H9 (cell line): ENCODE measurements around the gene CETN1. TPM values are rescaled to one million over a fixed set of nuclear protein-coding genes. Genes with fewer than 3 reads are reported as not detected.

ENCODE experiments used
- DNase-seq: peaks from one replicate; pipeline ENCODE4 v3.0.0-alpha.2; 2017
- H2AFZ ChIP-seq: one replicate; pipeline ENCODE4 v1.6.1; 2013; ENCODE audit warnings: mild to moderate bottlenecking, low read length, control low read depth, moderate library complexity
- H2AK5ac ChIP-seq: 2 replicates; pipeline ENCODE4 v1.6.1; 2013; ENCODE audit warnings: low read length, control low read depth, mixed read lengths; ENCODE audit not compliant: insufficient read length
- H2BK120ac ChIP-seq: one replicate; pipeline ENCODE4 v1.6.1; 2013; ENCODE audit warnings: low read depth, mild to moderate bottlenecking, low read length, control low read depth, inconsistent platforms; ENCODE audit not compliant: poor library complexity, severe bottlenecking
- H2BK12ac ChIP-seq: 2 replicates; pipeline ENCODE4 v1.6.1; 2013; ENCODE audit warnings: low read length, control low read depth, mixed read lengths, low read depth; ENCODE audit not compliant: insufficient read length
- H2BK15ac ChIP-seq: 2 replicates; pipeline ENCODE4 v1.6.1; 2013; ENCODE audit warnings: low read depth, low read length, control low read depth
- H2BK20ac ChIP-seq: one replicate; pipeline ENCODE4 v1.6.1; 2013; ENCODE audit warnings: low read depth, mild to moderate bottlenecking, low read length, control low read depth, inconsistent platforms; ENCODE audit not compliant: poor library complexity, severe bottlenecking
- H2BK5ac ChIP-seq: 2 replicates; pipeline ENCODE4 v1.6.1; 2013; ENCODE audit warnings: low read length, control low read depth, mixed read lengths; ENCODE audit not compliant: insufficient read length
- H3K14ac ChIP-seq: 2 replicates; pipeline ENCODE4 v1.6.1; 2013; ENCODE audit warnings: low read length, control low read depth; ENCODE audit not compliant: insufficient read depth
- H3K18ac ChIP-seq: 2 replicates; pipeline ENCODE4 v1.6.1; 2013; ENCODE audit warnings: low read depth, mild to moderate bottlenecking, mixed read lengths, low read length, control low read depth; ENCODE audit not compliant: insufficient read length
- H3K23ac ChIP-seq: 2 replicates; pipeline ENCODE4 v1.6.1; 2013; ENCODE audit warnings: low read length, control low read depth, mixed read lengths, low read depth; ENCODE audit not compliant: insufficient read length
- H3K23me2 ChIP-seq: 2 replicates; pipeline ENCODE4 v1.6.1; 2013; ENCODE audit warnings: low read depth, mild to moderate bottlenecking, mixed read lengths, low read length, control low read depth; ENCODE audit not compliant: insufficient read length, poor library complexity, severe bottlenecking
- H3K27ac ChIP-seq: 2 replicates; pipeline ENCODE4 v1.5.1; 2013; ENCODE audit warnings: low read length, control low read depth, mixed read lengths, low read depth; ENCODE audit not compliant: insufficient read length
- H3K27me3 ChIP-seq: 2 replicates; pipeline ENCODE4 v1.6.1; 2013; ENCODE audit warnings: low read length, control low read depth, inconsistent platforms; ENCODE audit not compliant: insufficient read depth
- H3K4ac ChIP-seq: 2 replicates; pipeline ENCODE4 v1.6.1; 2013; ENCODE audit warnings: low read depth, mild to moderate bottlenecking, control low read depth, inconsistent platforms, low read length, moderate library complexity
- H3K4me1 ChIP-seq: 2 replicates; pipeline ENCODE4 v1.6.1; 2013; ENCODE audit warnings: low read length, control low read depth, inconsistent platforms; ENCODE audit not compliant: insufficient read depth
- H3K4me2 ChIP-seq: 2 replicates; pipeline ENCODE4 v1.6.1; 2013; ENCODE audit warnings: low read length, control low read depth, mixed read lengths; ENCODE audit not compliant: insufficient read length, insufficient read depth
- H3K56ac ChIP-seq: 2 replicates; pipeline ENCODE4 v1.6.1; 2013; ENCODE audit warnings: low read depth, mild to moderate bottlenecking, mixed read lengths, low read length, control low read depth; ENCODE audit not compliant: insufficient read length
- H3K79me1 ChIP-seq: 2 replicates; pipeline ENCODE4 v1.6.1; 2013; ENCODE audit warnings: low read depth, mild to moderate bottlenecking, moderate library complexity, low read length, control low read depth, inconsistent platforms; ENCODE audit not compliant: insufficient read depth, poor library complexity, severe bottlenecking
- H3K79me2 ChIP-seq: 2 replicates; pipeline ENCODE4 v1.6.1; 2013; ENCODE audit warnings: low read length, control low read depth, inconsistent platforms; ENCODE audit not compliant: insufficient read depth
- H3K9ac ChIP-seq: 2 replicates; pipeline ENCODE4 v1.6.1; 2013; ENCODE audit warnings: low read length, control low read depth, mixed read lengths; ENCODE audit not compliant: insufficient read length; ENCODE audit errors: extremely low read depth
- H3K9me3 ChIP-seq: one replicate; pipeline ENCODE4 v1.6.1; 2013; ENCODE audit warnings: low read depth, low read length, inconsistent platforms; ENCODE audit not compliant: control insufficient read depth
- H3T11ph ChIP-seq: one replicate; pipeline ENCODE4 v1.6.1; 2013; ENCODE audit warnings: mild to moderate bottlenecking, low read length, control low read depth, inconsistent platforms
- H4K20me1 ChIP-seq: one replicate; pipeline ENCODE4 v1.6.1; 2013; ENCODE audit not compliant: control insufficient read depth, insufficient read length, insufficient read depth
- H4K5ac ChIP-seq: 2 replicates; pipeline ENCODE4 v1.6.1; 2013; ENCODE audit warnings: low read depth, mild to moderate bottlenecking, mixed read lengths, low read length, control low read depth; ENCODE audit not compliant: insufficient read length
- H4K8ac ChIP-seq: replicated peaks from 2 replicates; pipeline ENCODE4 v1.6.1; 2013; ENCODE audit warnings: low read length, control low read depth, mixed read lengths, low read depth; ENCODE audit not compliant: insufficient read length
- H4K91ac ChIP-seq: 2 replicates; pipeline ENCODE4 v1.6.1; 2013; ENCODE audit warnings: low read depth, mild to moderate bottlenecking, moderate library complexity, mixed read lengths, low read length, control low read depth; ENCODE audit not compliant: insufficient read length
- H3K27ac Mint-ChIP-seq, 3 experiments: 2 replicates in 2 of 3; 3 replicates in 1 of 3; pipeline ENCODE4 v1.8.0; 2020 to 2021; ENCODE audit warnings: mixed read lengths in 3 of 3, mild to moderate bottlenecking in 1 of 3, moderate library complexity in 1 of 3
- H3K27me3 Mint-ChIP-seq: 2 replicates; pipeline ENCODE4 v1.8.0; 2021; ENCODE audit warnings: low read depth, mild to moderate bottlenecking, moderate library complexity, mixed read lengths
- H3K36me3 Mint-ChIP-seq, 3 experiments: 2 replicates in 2 of 3; 3 replicates in 1 of 3; pipeline ENCODE4 v1.8.0; 2020 to 2021; ENCODE audit warnings: low read depth in 3 of 3, mixed read lengths in 3 of 3; ENCODE audit not compliant: insufficient read depth in 1 of 3
- H3K4me1 Mint-ChIP-seq, 2 experiments: 2 replicates each; pipeline ENCODE4 v1.8.0; 2020; ENCODE audit warnings: mixed read lengths in 2 of 2
- H3K4me3 Mint-ChIP-seq, 2 experiments: 2 replicates in 1 of 2; 3 replicates in 1 of 2; pipeline ENCODE4 v1.8.0; 2020 to 2021; ENCODE audit warnings: mild to moderate bottlenecking in 2 of 2, mixed read lengths in 2 of 2, moderate library complexity in 1 of 2
- H3K9me3 Mint-ChIP-seq, 2 experiments: 2 replicates in 1 of 2; 3 replicates in 1 of 2; pipeline ENCODE4 v1.8.0; 2020; ENCODE audit warnings: mild to moderate bottlenecking in 2 of 2, mixed read lengths in 2 of 2, moderate library complexity in 1 of 2
- WGBS: extraction: QIAGEN DNeasy Blood & Tissue Kit; methylation state at CpG from one replicate; pipeline ENCODE4 v1.1.7; 2013; ENCODE audit warnings: missing lambda C conversion rate, low lambda C conversion rate, mixed read lengths; ENCODE audit not compliant: insufficient read length; ENCODE audit errors: extremely low coverage; 5-methylcytosine and 5-hydroxymethylcytosine counted together
- total RNA-seq: library from RNA; stranded (reverse); gene quantifications from 2 replicates; pipeline ENCODE4 v1.2.1, GENCODE V29; 2021
- TF ChIP-seq, protein P1 (sequence below): fragments of 200-600 bp; sonication (generic); conservative IDR thresholded peaks from 3 replicates; pipeline ENCODE4 v1.8.0; 2021; ENCODE audit warnings: antibody characterized with exemption, mild to moderate bottlenecking

Gene CETN1
- total RNA-seq, 1 experiment from 2014 or later, result not detected

DNA sequence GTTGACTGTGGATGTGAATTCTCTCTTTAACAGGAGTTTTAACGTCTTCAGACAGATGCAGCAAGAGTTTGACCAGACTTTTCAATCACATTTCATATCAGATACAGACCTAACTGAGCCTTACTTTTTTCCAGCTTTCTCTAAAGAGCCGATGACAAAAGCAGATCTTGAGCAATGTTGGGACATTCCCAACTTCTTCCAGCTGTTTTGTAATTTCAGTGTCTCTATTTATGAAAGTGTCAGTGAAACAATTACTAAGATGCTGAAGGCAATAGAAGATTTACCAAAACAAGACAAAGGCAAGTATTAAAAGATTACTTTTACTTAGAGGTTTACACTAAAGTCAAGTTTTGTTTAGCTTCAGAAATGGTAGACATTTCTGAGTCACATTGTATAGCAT is 47.1 kb downstream of the CETN1 start:
- Histone ChIP-seq H4K5ac (no peak overlapping the region), H4K8ac (no peak overlapping the region), H3K4me1 (no peaks in the 10 kb centered on the region; the same call in 1 of the 2 replicates), H3K56ac (no peak overlapping the region), H4K91ac (no peak overlapping the region), H4K20me1 (no peaks in the 10 kb centered on the region), H3K9ac (no peak overlapping the region), H3K14ac (no peak overlapping the region), H3K9me3 (no peaks in the 10 kb centered on the region), H3T11ph (no peak overlapping the region), H3K27ac (no peak overlapping the region), H3K4ac (no peak overlapping the region), H2AK5ac (no peak overlapping the region), H3K27me3 (no peaks in the 10 kb centered on the region), H3K79me1 (no peaks in the 10 kb centered on the region), H2BK5ac (no peak overlapping the region), H3K23me2 (no peaks in the 10 kb centered on the region), H2BK20ac (no peak overlapping the region), H3K18ac (no peak overlapping the region), H3K4me2 (no peak overlapping the region), H3K79me2 (no peaks in the 10 kb centered on the region), H2BK120ac (no peak overlapping the region), H2BK12ac (no peak overlapping the region), H3K23ac (no peak overlapping the region), H2AFZ (no peak overlapping the region), H2BK15ac (no peak overlapping the region)
- no peak for DNase-seq
- Mint-ChIP-seq H3K9me3 (no peaks in the 10 kb centered on the region; a peak in 2 of 5 replicates), H3K4me1 (peaks cover 13 to 14% of the 10 kb centered on the region in 2 experiments), H3K36me3 (peaks cover 0 to 11% (median 4%) of the 10 kb centered on the region in 3 experiments; a peak in 4 of 7 replicates), H3K27ac (no peak overlapping the region), H3K27me3 (peaks cover 6% of the 10 kb centered on the region), H3K4me3 (no peak overlapping the region)
- no CpG with 5 or more reads among the region's 2 CpGs for WGBS
- TF ChIP-seq, protein P1, sequence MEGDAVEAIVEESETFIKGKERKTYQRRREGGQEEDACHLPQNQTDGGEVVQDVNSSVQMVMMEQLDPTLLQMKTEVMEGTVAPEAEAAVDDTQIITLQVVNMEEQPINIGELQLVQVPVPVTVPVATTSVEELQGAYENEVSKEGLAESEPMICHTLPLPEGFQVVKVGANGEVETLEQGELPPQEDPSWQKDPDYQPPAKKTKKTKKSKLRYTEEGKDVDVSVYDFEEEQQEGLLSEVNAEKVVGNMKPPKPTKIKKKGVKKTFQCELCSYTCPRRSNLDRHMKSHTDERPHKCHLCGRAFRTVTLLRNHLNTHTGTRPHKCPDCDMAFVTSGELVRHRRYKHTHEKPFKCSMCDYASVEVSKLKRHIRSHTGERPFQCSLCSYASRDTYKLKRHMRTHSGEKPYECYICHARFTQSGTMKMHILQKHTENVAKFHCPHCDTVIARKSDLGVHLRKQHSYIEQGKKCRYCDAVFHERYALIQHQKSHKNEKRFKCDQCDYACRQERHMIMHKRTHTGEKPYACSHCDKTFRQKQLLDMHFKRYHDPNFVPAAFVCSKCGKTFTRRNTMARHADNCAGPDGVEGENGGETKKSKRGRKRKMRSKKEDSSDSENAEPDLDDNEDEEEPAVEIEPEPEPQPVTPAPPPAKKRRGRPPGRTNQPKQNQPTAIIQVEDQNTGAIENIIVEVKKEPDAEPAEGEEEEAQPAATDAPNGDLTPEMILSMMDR, result no peak
